Measurements from ENCODE around the gene CPXCR1.
"Not testable (repeated sequence)": the region's sequence is repeated elsewhere in the genome, so short reads cannot be mapped to it uniquely, and the experiment has no call there.

The CPXCR1 gene
- total RNA-seq = 0 reads per million in 2 experiments

DNA sequence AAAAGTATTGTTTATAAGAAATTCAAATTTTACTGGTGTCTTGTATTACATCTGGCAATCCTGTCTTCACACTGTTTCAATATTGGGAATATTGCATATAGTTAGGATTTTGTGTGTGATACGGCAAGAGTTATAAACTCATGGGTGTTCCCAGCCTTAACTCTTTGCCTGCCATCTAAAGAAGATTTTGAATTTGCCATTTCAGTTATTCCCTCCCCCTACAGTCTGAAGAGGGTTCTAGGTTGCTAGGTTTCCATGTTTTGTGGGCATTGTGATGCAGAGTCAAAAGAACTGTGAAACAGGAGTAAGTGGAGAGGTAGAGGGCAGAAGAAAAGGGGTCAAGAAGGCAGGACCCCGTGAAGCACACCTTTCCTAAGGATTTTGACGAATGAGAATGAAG, at the start of gene CPXCR1:
Gene CPXCR1 (plus strand): TSS at position 301 of the 400 bp plus-strand sequence. CDS start 6,190 bp downstream, outside the sequence.
- DNase-seq (ENCODE audit: low read depth) = no peak

DNA sequence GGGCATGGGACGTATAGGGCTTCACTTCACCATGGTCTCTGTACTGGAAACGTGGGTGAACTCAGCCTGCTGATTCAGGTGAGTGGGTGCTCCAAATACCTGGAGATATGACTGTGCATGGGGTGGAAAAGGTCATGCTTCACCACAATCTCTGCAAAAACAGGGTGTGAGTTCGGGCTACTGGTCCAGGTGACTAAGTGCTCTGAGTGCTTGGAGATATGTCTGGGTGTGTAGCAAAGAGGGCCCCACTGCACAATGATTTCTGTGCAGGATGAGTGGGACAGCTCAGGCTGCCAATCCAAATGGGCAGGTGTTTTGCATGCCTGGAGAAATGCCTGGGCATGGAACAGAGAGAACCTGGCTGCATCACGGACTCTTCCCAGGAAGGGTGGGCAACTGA, 11.2 kb upstream of the CPXCR1 start:
- no peak for DNase-seq (ENCODE audit: low read depth)

GRCh38 chrX:88746215-88746614, 810 bp upstream of the CPXCR1 start:
- DNase-seq (ENCODE audit: low read depth) = not testable (repeated sequence)

DNA sequence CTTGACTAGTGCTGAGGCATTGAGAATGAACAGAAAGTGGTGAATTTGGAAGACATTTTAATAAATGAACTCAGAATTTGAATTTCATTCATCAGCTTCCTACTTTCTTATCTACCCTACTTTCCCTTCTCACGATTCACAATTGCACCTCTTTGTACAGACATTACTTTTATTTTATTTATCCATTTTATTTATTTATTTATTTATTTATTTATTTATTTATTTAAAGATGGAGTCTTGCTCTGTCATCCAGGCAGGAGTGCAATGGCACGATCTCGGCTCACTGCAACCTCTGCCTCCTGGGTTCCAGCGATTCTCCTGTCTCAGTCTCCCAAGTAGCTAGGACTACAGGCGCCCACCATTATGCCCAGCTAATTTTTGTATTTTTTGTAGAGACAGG, 5.3 kb downstream of the CPXCR1 start:
- not testable (repeated sequence) for DNase-seq (ENCODE audit: low read depth)

GRCh38 chrX:88789825-88790224, 42.8 kb downstream of the CPXCR1 start:
- DNase-seq (ENCODE audit: low read depth) = no peak

All from T follicular helper cell (primary cell).